ENCODE measurements around the gene TMSB4Y. TPM values are rescaled to one million over a fixed set of nuclear protein-coding genes. Genes with fewer than 3 reads are reported as not detected.

Gene TMSB4Y
- total RNA-seq, 1 experiment from 2014 or later: not detected

GRCh38 chrY:13708038-13708437 is 4.3 kb downstream of the TMSB4Y start:
- CTCF ChIA-PET: no interaction called here
- intact Hi-C loops (cut with micrococcal nuclease; ENCODE audit: unreplicated experiment): no loop called here
- Mint-ChIP-seq H3K4me1 (ENCODE audit: low read depth, unreplicated experiment) (no peaks in the 10 kb centered on the region), H3K27ac (ENCODE audit: unreplicated experiment) (no peak overlapping the region), H3K9me3 (ENCODE audit: unreplicated experiment) (no peaks in the 10 kb centered on the region), H3K4me3 (ENCODE audit: unreplicated experiment) (no peak overlapping the region), H3K36me3 (ENCODE audit: insufficient read depth, unreplicated experiment) (no peaks in the 10 kb centered on the region), H3K27me3 (ENCODE audit: insufficient read depth, unreplicated experiment) (no peaks in the 10 kb centered on the region)
- POLR2A ChIA-PET: no interaction called here
- Histone ChIP-seq H3K4me1 (no peaks in the 10 kb centered on the region), H3K36me3 (ENCODE audit: control insufficient read depth, insufficient read depth, low read length) (no peaks in the 10 kb centered on the region), H3K27me3 (replicated peaks; ENCODE audit: control insufficient read depth, insufficient read depth, low read length) (no peaks in the 10 kb centered on the region), H3K4me3 (ENCODE audit: low read depth, low read length) (no peak overlapping the region), H3K9me3 (no peaks in the 10 kb centered on the region)
- DNase-seq: no peak
- no TSS peak for BruUV-seq (replicated peaks)
- TF ChIP-seq CTCF (IDR thresholded peaks at IDR 0.05; ENCODE audit: insufficient read depth in 1 of 2, low read depth in 1 of 2, low read length in 1 of 2, severe bottlenecking in 1 of 2, unreplicated experiment in 1 of 2): no peak

GRCh38 chrY:13718996-13719395 is 15.3 kb downstream of the TMSB4Y start:
- Histone ChIP-seq H3K4me3 (ENCODE audit: low read depth, low read length) (no peak overlapping the region), H3K9me3 (no peaks in the 10 kb centered on the region), H3K4me1 (no peaks in the 10 kb centered on the region), H3K27me3 (replicated peaks; ENCODE audit: control insufficient read depth, insufficient read depth, low read length) (no peaks in the 10 kb centered on the region), H3K36me3 (ENCODE audit: control insufficient read depth, insufficient read depth, low read length) (no peaks in the 10 kb centered on the region)
- no peaks in the 10 kb centered on the region for H3K4me1 Mint-ChIP-seq (ENCODE audit: low read depth, unreplicated experiment)
- H3K4me3 Mint-ChIP-seq (ENCODE audit: unreplicated experiment): no peak overlapping the region
- H3K27ac Mint-ChIP-seq (ENCODE audit: unreplicated experiment): no peak overlapping the region
- no peaks in the 10 kb centered on the region for H3K9me3 Mint-ChIP-seq (ENCODE audit: unreplicated experiment)
- ChIA-PET POLR2A (no interaction called here), CTCF (no interaction called here)
- BruUV-seq (replicated peaks): no TSS peak
- DNase-seq: no peak
- intact Hi-C loops (cut with micrococcal nuclease; ENCODE audit: unreplicated experiment): no loop called here
- H3K36me3 Mint-ChIP-seq (ENCODE audit: insufficient read depth, unreplicated experiment): no peaks in the 10 kb centered on the region
- no peaks in the 10 kb centered on the region for H3K27me3 Mint-ChIP-seq (ENCODE audit: insufficient read depth, unreplicated experiment)
- TF ChIP-seq CTCF (IDR thresholded peaks at IDR 0.05; ENCODE audit: insufficient read depth in 1 of 2, low read depth in 1 of 2, low read length in 1 of 2, severe bottlenecking in 1 of 2, unreplicated experiment in 1 of 2): no peak

- no peak overlapping the region for H3K27ac Mint-ChIP-seq (ENCODE audit: unreplicated experiment)
- ChIA-PET CTCF (no interaction called here), POLR2A (no interaction called here)
- Histone ChIP-seq H3K27me3 (replicated peaks; ENCODE audit: control insufficient read depth, insufficient read depth, low read length) (no peaks in the 10 kb centered on the region), H3K4me3 (ENCODE audit: low read depth, low read length) (no peak overlapping the region), H3K4me1 (no peaks in the 10 kb centered on the region), H3K9me3 (no peaks in the 10 kb centered on the region), H3K36me3 (ENCODE audit: control insufficient read depth, insufficient read depth, low read length) (no peaks in the 10 kb centered on the region)
- H3K4me3 Mint-ChIP-seq (ENCODE audit: unreplicated experiment): no peak overlapping the region
- no peak for DNase-seq
- intact Hi-C loops (cut with micrococcal nuclease; ENCODE audit: unreplicated experiment): no loop called here
- H3K9me3 Mint-ChIP-seq (ENCODE audit: unreplicated experiment): no peaks in the 10 kb centered on the region
- H3K27me3 Mint-ChIP-seq (ENCODE audit: insufficient read depth, unreplicated experiment): no peaks in the 10 kb centered on the region
- TF ChIP-seq CTCF (IDR thresholded peaks at IDR 0.05; ENCODE audit: insufficient read depth in 1 of 2, low read depth in 1 of 2, low read length in 1 of 2, severe bottlenecking in 1 of 2, unreplicated experiment in 1 of 2): no peak
- no peaks in the 10 kb centered on the region for H3K36me3 Mint-ChIP-seq (ENCODE audit: insufficient read depth, unreplicated experiment)
- no TSS peak for BruUV-seq (replicated peaks)
- no peaks in the 10 kb centered on the region for H3K4me1 Mint-ChIP-seq (ENCODE audit: low read depth, unreplicated experiment)
Observed at GRCh38 chrY:13729517-13729916, 25.8 kb downstream of the TMSB4Y start.
